PC-3 (cell line): ENCODE results near the gene MOCS1. TPM values are rescaled to one million over a fixed set of nuclear protein-coding genes. Genes with fewer than 3 reads are reported as not detected.

ENCODE experiments used
- ATAC-seq: fragments of 200-7000 bp; cut with Tn5 transposase; 2 replicates; pipeline ENCODE4 v1.9.1; 2020; ENCODE audit warnings: mild to moderate bottlenecking, moderate library complexity
- BruUV-seq: library from RNA; stranded (reverse); fragments of 400-500 nt; replicated peaks from 2 replicates; lab custom pipeline; 2021; lab: Mats Ljungman, UMichigan
- CTCF ChIA-PET: fragments of 300-600 bp; sonication (Branson Sonifier 250); formaldehyde crosslinking; loops from one replicate; lab custom pipeline; 2022; ENCODE audit warnings: antibody characterized with exemption; lab: Charles Lee
- POLR2A ChIA-PET: fragments of 300-600 bp; sonication (Branson Sonifier 250); formaldehyde crosslinking; loops from one replicate; lab custom pipeline; 2022; ENCODE audit warnings: antibody characterized with exemption; ENCODE audit not compliant: unreplicated experiment; lab: Charles Lee
- DNase-seq: peaks from one replicate; pipeline ENCODE4 v3.0.0-alpha.2; 2015
- H2AFZ ChIP-seq: fragments of 300-600 bp; sonication (generic); 2 replicates; pipeline ENCODE4 v1.6.0; 2016; ENCODE audit warnings: antibody characterized with exemption, low read length
- H3F3A ChIP-seq: fragments of 300-600 bp; sonication (generic); one replicate; pipeline ENCODE4 v1.6.0; 2017; ENCODE audit warnings: antibody characterized with exemption, low read length, control low read depth, mild to moderate bottlenecking; ENCODE audit not compliant: unreplicated experiment
- H3K27ac ChIP-seq: fragments of 300-600 bp; sonication (generic); 2 replicates; pipeline ENCODE4 v1.5.1; 2016; ENCODE audit warnings: mild to moderate bottlenecking, low read length
- H3K27me3 ChIP-seq: fragments of 300-600 bp; sonication (generic); 2 replicates; pipeline ENCODE4 v1.6.1; 2016; ENCODE audit warnings: low read length, mixed read lengths
- H3K36me3 ChIP-seq: fragments of 300-600 bp; sonication (generic); 2 replicates; pipeline ENCODE4 v1.6.1; 2016; ENCODE audit warnings: low read depth, mixed run types, low read length, mixed read lengths
- H3K4me1 ChIP-seq: fragments of 300-600 bp; sonication (generic); 2 replicates; pipeline ENCODE4 v1.5.1; 2016; ENCODE audit warnings: low read length; ENCODE audit not compliant: insufficient read depth
- H3K4me2 ChIP-seq: fragments of 300-600 bp; sonication (generic); 2 replicates; pipeline ENCODE4 v1.6.0; 2016; ENCODE audit warnings: low read length
- H3K4me3 ChIP-seq: fragments of 300-600 bp; sonication (generic); 2 replicates; pipeline ENCODE4 v1.5.1; 2016; ENCODE audit warnings: mild to moderate bottlenecking, low read length, mixed read lengths
- H3K79me2 ChIP-seq: fragments of 300-600 bp; sonication (generic); 2 replicates; pipeline ENCODE4 v1.6.1; 2017; ENCODE audit warnings: low read length, mixed read lengths
- H3K9ac ChIP-seq: fragments of 300-600 bp; sonication (generic); 2 replicates; pipeline ENCODE4 v1.6.0; 2016; ENCODE audit warnings: mild to moderate bottlenecking, low read length
- H3K9me2 ChIP-seq: fragments of 300-600 bp; sonication (generic); replicated peaks from 2 replicates; pipeline ENCODE4 v1.6.1; 2016; ENCODE audit warnings: mixed run types, low read length, mixed read lengths
- H3K9me3 ChIP-seq: fragments of 300-600 bp; sonication (generic); 2 replicates; pipeline ENCODE4 v1.6.1; 2016; ENCODE audit warnings: low read length, mixed read lengths
- H4K20me1 ChIP-seq: fragments of 300-600 bp; sonication (generic); 2 replicates; pipeline ENCODE4 v1.6.1; 2016; ENCODE audit warnings: low read length, mixed read lengths
- CTCF ChIP-seq: fragments of 300-600 bp; sonication (generic); conservative IDR thresholded peaks from 2 replicates; pipeline ENCODE4 v1.5.1; 2017; ENCODE audit warnings: antibody characterized with exemption, low read depth, mild to moderate bottlenecking, low read length
- EZH2 ChIP-seq: fragments of 300-600 bp; sonication (generic); IDR thresholded peaks from one replicate; pipeline ENCODE4 v1.6.1; 2017; ENCODE audit warnings: antibody characterized with exemption, mild to moderate bottlenecking, low read length; ENCODE audit not compliant: unreplicated experiment
- EZH2phosphoT487 ChIP-seq: fragments of 300-600 bp; sonication (generic); IDR thresholded peaks from 2 replicates; pipeline ENCODE4 v1.6.1; 2018; ENCODE audit warnings: mild to moderate bottlenecking, antibody characterized with exemption, low read length, borderline replicate concordance
- intact Hi-C: fragments of 100-400 bp; cut with micrococcal nuclease; formaldehyde crosslinking; loops from 2 replicates; pipeline ENCODE4 v1.9.0; 2023
- total RNA-seq: library from RNA; depleted of rRNA; stranded (reverse); fragments of >200 nt; gene quantifications from 2 replicates; pipeline ENCODE4 v1.2.3, GENCODE V29; 2014

The MOCS1 gene
- total RNA-seq, 1 experiment from 2014 or later: 6.0 TPM

GRCh38 chr6:39912446-39912845 lies 21.8 kb downstream of the MOCS1 start:
- H3K4me1 ChIP-seq: no peaks in the 10 kb centered on the region
- H3K27ac ChIP-seq: no peak overlapping the region
- ATAC-seq (no peak), DNase-seq (no peak)
- no peaks in the 10 kb centered on the region for H3K27me3 ChIP-seq
- no peaks in the 10 kb centered on the region for H3K9me2 ChIP-seq
- H3K4me2 ChIP-seq: no peak overlapping the region
- H2AFZ ChIP-seq: no peak overlapping the region
- ChIA-PET CTCF (no interaction called here), POLR2A (no interaction called here)
- H3F3A ChIP-seq: no peaks in the 10 kb centered on the region
- intact Hi-C loops: no loop called here
- H3K9me3 ChIP-seq: no peaks in the 10 kb centered on the region
- H4K20me1 ChIP-seq: no peaks in the 10 kb centered on the region
- H3K79me2 ChIP-seq: no peaks in the 10 kb centered on the region
- H3K9ac ChIP-seq: no peak overlapping the region
- TF ChIP-seq EZH2phosphoT487 (no peak), CTCF (no peak), EZH2 (no peak)
- H3K4me3 ChIP-seq: no peak overlapping the region
- BruUV-seq: no TSS peak
- no peaks in the 10 kb centered on the region for H3K36me3 ChIP-seq

GRCh38 chr6:39911513-39912125 lies 22.6 kb downstream of the MOCS1 start:
- Histone ChIP-seq H3K36me3 (no peaks in the 10 kb centered on the region), H3K9ac (no peak overlapping the region), H3K4me2 (no peak overlapping the region), H3K27ac (no peak overlapping the region), H3K27me3 (no peaks in the 10 kb centered on the region), H3K79me2 (no peaks in the 10 kb centered on the region), H3K9me2 (no peaks in the 10 kb centered on the region), H3K4me1 (no peaks in the 10 kb centered on the region), H3K4me3 (no peak overlapping the region), H4K20me1 (no peaks in the 10 kb centered on the region), H2AFZ (no peak overlapping the region), H3F3A (no peaks in the 10 kb centered on the region), H3K9me3 (no peaks in the 10 kb centered on the region)
- no peak for ATAC-seq
- TF ChIP-seq EZH2 (no peak), EZH2phosphoT487 (no peak)
- intact Hi-C loops: no loop called here
- ChIA-PET CTCF (no interaction called here), POLR2A (no interaction called here)
- BruUV-seq: no TSS peak
- no peak for DNase-seq

GRCh38 chr6:39910744-39911143 lies 23.5 kb downstream of the MOCS1 start:
- H3K9me3 ChIP-seq: no peaks in the 10 kb centered on the region
- H4K20me1 ChIP-seq: no peaks in the 10 kb centered on the region
- ATAC-seq (no peak), DNase-seq (no peak)
- no peaks in the 10 kb centered on the region for H3K4me1 ChIP-seq
- CTCF ChIA-PET: no interaction called here
- no peak overlapping the region for H3K9ac ChIP-seq
- H3K36me3 ChIP-seq: no peaks in the 10 kb centered on the region
- no peak overlapping the region for H3K4me3 ChIP-seq
- H3K9me2 ChIP-seq: no peaks in the 10 kb centered on the region
- H3K27me3 ChIP-seq: no peaks in the 10 kb centered on the region
- intact Hi-C loops: no loop called here
- POLR2A ChIA-PET: no interaction called here
- no peak overlapping the region for H3K4me2 ChIP-seq
- H3F3A ChIP-seq: no peaks in the 10 kb centered on the region
- no TSS peak for BruUV-seq
- no peak overlapping the region for H3K27ac ChIP-seq
- H3K79me2 ChIP-seq: no peaks in the 10 kb centered on the region
- H2AFZ ChIP-seq: no peak overlapping the region
- TF ChIP-seq CTCF: no peak
- TF ChIP-seq EZH2: no peak
- TF ChIP-seq EZH2phosphoT487: no peak
